Ovary (tissue), 3 donors: Measurements from ENCODE around the gene YTHDF1.

ENCODE experiments used
- CTCF ChIP-seq, 3 donors: fragments of 450-650 bp in 2 of 3; fragments of 200-600 bp in 1 of 3; IDR thresholded peaks; one replicate each; pipeline versions ENCODE4 v1.5.1 to v1.8.0; 2016 to 2022; ENCODE audit warnings: antibody characterized with exemption in 3 of 3, mild to moderate bottlenecking in 1 of 3
- POLR2A ChIP-seq: fragments of 450-650 bp; IDR thresholded peaks from one replicate; pipeline ENCODE4 v1.6.1; 2017; ENCODE audit warnings: antibody characterized with exemption, mild to moderate bottlenecking, moderate library complexity
- donor health status: DM: no; HTN: no; CAD: no.

GRCh38 chr20:63159826-63160640 is 55.9 kb downstream of the YTHDF1 start:
- TF ChIP-seq CTCF (IDR thresholded peaks at IDR 0.05) (no peak), POLR2A (no peak)
